GM21381 (cell line): Measurements from ENCODE around the gene SFTPA2.
"Not testable (repeated sequence)": the region's sequence is repeated elsewhere in the genome, so short reads cannot be mapped to it uniquely, and the experiment has no call there.

Experiments
- ATAC-seq: cut with Tn5 transposase; IDR thresholded peaks from one replicate; pipeline ENCODE4 v1.9.1; 2021; ENCODE audit warnings: mild to moderate bottlenecking, moderate library complexity; ENCODE audit not compliant: unreplicated experiment

Gene SFTPA2

DNA sequence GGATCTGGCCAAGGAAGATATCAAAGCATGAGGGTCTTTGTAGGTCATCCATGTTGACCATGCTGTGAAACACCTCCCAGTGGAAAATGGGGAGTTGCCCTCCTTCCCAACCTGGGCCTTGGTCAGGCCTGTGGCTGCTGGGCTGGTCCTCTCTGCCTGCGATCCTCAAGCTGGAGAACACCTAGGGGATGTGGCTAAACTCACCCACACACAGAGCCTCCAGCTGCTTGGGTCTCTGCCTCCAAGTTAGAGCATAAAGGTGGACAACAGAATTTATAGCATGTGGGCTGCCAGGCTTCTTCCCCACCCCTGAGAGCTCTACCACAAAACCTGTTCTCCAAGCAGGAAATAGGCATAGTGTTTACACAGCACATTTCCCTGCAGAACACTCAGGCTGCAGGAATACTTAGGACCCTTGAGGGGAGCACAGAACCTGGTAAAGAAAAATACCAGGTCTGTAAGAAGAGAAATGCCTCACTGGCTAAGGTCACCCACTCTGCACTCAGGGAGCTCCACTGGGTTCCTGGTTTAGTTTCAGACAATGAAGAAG, at the start of gene SFTPA2:
Gene SFTPA2, minus strand, starts transcription at position 248 of the 550 bp plus-strand sequence. CDS start 924 bp downstream, outside the sequence.
- no peak for ATAC-seq

DNA sequence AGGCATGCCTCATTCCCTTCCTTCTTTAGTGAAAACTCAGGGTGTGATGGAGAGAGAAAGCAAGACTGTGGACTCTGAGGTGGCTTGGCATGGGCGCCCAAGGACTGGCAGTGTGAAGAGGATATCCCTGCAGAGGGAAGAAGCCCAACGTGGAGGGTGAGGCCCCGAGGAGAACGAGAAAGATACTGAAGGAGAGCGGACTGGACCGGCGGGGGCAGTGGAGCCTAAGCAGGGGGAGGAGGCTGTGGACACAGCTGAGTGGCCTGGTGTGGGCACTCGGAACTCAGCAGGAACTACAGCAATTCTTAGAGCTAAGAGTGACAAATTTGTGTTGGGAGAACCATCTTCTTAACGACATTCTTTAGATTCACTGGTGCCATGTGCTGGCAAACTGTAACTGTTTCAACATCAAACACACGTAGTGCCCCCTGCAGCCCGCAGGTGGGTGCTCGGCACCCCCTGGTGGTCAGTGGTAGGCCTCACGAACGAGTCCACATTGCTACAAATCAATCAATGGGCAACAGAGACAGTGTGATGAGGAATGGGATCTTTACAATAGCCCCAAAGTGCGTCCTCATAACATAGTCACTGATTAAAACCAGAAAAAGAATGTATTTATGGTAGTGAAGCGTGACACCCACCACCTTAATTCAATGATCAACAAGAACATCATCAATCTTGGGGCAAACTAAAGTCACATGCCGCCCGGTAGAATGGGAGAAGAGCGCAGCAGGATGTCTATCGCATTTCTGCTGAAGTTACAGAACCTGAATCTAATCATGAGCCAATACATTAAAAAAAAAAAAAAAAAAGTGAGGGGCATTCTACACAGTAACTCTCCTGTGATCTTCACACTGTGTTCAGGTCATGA, 48.5 kb upstream of the SFTPA2 start:
- ATAC-seq, result no peak

DNA sequence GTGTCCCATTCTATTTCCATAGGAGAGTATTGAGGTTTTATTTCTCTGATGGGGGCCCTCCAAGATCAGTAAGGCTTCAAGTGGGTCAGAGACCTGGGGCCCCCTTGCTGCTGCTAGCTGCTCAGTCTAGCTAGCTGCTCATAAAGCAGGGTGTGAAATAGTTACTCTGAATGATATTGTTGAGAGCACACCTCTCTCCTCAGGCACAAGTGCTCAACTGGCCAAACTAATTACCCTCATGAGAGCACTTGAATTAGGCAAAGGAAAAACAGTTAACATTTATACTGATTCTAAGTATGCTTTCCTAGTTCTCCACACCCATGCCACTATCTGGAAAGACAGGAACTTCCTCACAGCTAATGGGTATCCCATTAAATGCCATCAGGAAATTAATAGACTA, 45.1 kb upstream of the SFTPA2 start:
- ATAC-seq, result no peak

DNA sequence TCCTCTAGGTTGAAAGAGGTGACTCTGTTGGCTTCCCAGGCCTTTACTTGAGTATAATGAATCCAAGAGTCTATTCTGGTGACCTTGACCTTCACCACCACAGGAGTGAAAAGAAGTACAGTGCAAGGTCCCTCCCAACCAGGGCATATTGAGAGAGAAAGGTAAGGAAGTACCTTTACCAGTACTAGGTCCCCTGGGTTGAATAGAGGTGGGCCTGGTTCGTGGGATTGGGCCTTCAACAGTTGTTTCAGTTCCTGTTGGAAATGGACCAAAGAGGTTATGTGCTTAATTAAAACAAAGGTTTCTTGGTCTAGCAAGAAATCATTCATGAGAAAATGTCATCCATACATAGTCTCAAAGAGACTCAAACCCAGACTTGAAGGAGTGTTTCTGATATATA, 44.1 kb upstream of the SFTPA2 start:
- ATAC-seq, result no peak

DNA sequence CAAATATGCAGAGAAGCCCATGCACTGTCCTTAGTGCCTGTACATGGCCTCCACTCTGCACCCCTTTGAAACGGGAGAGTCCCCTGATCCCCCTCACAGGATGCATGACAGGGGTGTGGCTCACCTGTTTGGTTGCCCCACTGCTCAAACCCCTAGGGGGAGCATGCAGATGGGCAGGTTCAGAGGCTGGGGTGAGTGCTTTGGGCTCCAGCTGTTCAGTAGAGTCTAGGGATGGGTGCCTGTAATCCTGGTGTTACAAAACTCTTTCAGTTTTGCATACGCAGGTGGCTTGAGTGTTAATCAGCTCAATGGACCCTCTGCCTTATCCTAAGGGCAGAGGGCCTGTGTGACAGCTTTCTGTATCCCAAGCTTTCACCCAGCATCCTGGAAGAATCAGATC, 42.7 kb upstream of the SFTPA2 start:
- ATAC-seq, result no peak

DNA sequence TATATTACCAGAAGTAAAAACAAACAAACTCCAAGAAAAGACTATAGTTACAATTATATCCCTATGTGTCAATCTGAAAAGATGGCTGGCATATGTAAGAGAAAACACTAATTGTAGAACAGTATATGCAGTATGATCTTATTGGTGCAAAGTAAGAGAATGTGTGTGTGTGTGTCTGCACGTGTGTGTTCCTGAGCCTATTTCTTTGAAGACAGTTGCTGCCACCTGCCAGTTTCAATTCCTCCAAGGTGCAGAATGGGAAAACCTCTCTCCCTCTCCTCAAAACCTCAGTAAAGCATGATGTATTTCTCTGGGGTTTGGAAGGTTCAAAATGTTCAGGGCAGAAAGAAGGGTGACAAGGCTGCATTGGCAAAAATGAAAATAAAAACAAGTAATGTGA, 41.7 kb upstream of the SFTPA2 start:
- ATAC-seq, result no peak

DNA sequence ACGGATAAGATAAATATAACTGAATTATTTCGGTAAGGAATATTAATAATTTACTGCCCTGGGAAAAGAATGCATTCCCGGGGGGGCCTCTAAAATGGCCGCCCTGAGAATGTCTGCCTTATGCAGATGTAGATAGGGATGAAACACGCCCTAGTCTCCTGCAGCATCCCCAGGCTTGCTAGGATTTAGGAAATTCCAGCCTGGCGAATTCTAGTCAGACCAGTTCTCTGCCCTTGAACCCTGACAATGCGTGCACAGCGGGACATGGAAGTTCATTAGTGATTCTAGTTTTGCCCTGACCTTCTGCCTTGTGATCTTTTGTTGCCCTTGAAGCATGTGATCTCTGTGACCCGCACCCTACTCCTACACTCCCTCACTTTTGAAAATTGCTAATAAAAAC, 39.4 kb upstream of the SFTPA2 start:
- ATAC-seq, result not testable (repeated sequence)

DNA sequence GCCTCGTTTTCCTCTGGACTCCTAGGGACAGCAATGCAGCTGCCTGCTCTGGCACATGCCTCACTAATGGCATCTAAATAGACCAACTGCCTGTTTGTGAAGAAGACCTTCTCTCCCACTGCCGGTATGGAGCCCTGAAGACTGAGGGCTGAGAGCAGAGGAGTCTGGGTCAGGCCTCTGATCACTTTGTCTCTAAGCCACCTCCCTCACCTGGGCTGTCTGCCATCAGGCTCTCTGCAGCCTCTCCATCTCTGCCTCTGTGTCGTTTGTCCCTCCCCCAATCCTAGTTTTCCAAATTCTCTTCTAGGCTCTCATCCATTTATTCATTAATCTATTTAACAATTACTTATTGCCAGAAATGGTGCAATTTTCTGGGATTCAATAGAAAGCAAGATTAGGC, 35.3 kb upstream of the SFTPA2 start:
- ATAC-seq, result no peak

DNA sequence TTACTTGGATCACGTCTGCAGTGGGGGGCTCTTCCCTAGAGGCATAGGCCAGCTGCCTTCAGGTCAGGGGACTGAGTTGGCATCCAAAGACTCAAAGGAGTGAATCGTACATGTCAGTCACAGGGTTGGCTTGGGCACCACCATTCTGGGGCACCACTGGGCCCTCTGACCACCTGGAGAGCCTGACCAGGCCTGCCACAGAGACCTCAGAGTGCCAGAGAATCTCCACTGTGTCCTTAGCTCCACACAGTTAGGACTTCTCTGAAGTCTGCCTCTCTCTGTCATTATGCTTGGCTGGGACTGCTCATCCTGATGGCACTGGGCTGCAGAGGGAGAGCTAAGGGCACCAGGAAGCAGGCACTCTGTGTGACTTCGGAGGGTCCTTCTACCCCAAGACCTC, 34.4 kb upstream of the SFTPA2 start:
- not testable (repeated sequence) for ATAC-seq

DNA sequence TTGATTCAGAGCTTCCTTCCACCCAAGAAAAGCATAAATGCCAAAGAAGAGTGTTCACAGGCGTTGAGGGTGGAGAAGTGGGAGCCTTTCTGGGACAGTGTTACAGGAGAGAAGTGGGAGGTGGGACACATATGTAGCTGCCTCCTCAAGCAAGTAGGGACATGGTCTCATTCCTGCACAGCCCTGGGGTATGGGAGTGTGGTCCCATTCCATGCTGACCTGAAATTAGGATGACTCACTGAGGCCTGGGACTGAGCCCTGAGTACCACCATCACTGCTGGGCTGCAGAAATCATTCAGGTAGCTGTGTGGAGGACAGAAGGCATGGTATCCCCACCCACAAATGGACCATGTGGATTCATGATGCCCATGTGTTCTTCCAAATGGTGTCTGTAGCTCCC, 33.2 kb upstream of the SFTPA2 start:
- no peak for ATAC-seq

DNA sequence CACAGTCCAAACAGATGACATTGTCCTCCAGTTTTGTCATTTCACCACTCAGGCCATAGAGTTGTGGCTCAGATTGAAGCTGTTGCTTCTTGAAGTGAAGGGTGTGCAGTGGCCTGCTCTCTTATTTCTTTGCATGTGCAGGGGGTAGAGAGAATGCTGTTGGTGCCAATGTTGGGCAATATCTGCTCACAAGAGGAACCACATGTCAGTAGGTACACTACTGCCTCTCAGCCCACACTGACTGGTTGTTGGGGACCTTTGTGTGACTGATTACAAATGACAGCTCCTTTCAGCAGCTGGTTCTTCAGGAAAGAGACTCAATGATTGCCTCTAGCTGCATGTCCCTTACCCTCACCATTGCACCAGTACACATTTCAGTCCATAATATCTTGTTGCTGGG, 28.6 kb upstream of the SFTPA2 start:
- no peak for ATAC-seq

DNA sequence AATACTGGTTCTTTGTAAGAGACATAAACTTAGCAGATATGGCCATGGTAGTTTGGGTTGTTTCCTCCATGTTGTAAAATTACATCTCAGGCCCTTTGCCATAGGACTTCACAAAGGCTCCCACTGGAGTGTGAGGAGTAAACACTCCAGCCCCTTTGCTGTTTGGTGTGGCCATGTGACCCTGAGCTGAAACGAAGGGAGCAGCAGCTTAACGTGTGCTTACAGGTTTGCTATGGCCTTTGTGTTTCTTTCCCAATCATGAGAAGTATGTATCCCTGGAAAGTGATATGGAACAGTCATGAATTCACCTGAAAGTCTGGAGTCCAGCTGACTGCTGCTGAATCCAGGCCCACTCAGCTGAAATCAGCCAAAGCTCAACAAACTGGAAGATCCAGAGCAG, 26.7 kb upstream of the SFTPA2 start:
- no peak for ATAC-seq

DNA sequence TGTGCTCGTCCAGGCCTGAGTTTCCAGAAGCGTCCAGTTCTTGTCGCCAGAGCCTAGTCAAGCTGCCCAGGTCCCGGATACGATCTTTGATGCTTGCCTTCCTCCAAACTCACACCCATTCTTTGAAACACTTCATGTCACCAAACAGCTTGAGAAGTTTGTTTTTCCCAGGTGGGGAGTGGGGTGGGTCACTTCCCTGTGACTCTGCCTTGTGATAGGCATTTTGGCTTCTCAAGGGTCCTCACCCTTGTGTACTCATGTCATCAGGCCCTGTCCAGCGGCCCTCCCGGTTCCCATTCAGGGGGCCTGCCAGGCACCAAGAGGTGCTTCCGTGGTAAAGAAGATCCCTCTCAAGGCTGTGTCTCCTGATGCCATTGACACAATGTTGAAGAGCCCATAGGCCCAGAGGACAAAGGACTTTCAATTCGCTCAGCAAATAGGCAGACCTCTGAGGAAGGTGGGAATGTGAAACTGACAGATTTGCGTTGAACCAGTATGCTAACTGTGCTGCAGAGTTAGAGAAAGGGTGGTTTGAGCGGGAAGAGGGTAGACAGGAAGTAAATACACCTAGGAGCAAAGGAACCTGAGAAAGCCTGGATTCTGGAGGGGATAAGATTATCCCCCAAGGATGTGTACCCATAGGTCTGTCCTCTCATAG, 25.8 kb upstream of the SFTPA2 start:
- ATAC-seq, result no peak

DNA sequence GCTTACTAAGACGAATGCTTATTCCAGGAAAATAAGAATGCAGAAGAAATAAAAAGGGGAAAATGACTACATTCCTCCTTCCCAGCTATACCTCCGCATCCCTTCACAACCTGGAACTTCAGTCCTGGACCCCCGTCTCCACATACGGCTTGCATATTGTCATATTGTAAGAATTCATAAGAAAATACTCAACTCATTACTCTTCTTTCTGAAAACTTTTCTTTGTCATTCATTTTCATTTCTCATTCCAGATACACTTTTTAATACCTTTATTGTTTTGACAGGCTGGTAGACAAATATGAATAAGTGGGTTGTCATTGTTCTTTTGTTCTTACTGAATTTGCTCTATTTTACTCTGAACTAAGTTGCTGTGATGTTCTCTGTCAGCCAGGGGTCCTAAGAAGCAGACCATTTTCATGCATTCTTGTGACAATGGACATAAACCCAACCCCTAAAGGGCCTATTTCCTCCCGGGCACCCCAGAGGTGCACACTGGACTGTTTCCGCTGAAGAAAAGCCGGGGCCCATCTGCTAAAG, 23.3 kb upstream of the SFTPA2 start:
- ATAC-seq, result no peak

DNA sequence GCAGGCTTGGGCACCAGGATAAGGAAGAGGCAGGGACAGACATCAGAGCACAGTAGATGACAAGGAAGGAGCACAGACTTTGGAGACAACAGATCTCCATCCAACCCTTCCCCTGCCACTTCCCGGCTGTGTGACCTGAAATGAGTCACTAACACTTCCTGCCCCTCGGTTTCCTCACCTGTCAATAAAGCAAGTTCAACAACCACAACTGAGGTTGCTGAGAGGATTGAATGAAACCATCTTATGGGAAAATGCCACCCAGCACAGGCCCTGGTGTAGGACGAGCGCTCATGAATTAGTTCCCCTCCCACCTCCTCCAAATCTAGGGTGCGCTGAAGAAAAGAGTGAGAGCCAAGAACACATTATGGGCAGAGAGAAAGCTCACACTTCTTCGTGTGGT, 22.7 kb upstream of the SFTPA2 start:
- not testable (repeated sequence) for ATAC-seq

DNA sequence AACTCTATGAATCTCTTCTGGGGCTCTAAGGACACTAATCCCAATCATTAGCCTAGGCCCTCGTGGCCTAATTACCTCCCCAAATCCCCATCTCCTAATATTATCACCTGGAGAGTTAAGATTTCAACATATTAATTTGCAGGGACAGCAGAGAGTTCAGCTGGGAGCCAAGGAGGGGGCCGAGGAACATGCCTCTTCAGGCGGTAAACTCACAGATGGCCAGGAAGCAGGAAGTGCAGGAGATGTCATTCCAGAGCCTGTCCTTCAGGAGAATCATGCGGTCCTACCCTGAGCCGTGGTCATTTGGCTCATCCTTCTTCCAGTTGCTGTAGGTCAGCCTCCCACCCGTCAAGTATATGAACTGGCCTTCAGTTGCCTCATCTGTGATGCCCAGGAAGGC, 21.9 kb upstream of the SFTPA2 start:
- ATAC-seq, result no peak

DNA sequence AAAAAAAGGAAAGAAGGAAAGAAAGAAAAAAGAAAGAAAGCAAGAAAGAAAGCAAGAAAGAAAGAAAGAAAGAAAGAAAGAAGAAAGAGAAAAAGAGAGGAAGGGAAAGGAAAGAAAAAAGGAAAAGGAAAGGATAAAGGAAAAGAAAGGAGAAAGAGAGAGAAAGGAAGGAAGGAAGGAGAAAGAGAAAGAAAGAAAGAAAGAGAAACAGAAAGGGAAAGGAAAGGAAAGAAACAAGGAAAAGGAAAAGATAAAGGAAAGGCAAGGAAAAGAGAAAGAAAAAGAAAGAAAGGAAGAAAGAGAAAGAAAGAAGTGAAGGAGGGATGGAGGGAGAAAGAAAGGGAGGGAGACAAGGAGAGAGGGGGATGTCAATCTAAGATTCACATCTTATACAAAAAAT, 20.8 kb upstream of the SFTPA2 start:
- ATAC-seq, result no peak

DNA sequence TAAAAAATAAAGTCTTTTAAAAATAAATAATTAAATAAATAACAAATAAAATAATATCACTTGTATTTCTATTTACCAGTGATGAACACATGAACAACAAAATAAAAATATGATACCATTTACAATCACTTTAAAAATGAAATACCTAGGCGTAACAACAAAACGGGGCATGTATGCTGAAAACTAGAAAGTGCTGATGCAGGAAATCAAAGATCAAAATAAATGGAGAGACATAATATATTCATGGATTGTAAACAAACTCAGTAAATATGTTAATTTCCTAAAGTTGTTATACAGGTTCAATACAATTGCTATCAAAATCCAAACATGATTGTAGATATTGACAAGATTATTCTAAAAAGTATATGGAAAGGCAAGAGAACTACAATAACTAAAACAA, 19.2 kb upstream of the SFTPA2 start:
- no peak for ATAC-seq

DNA sequence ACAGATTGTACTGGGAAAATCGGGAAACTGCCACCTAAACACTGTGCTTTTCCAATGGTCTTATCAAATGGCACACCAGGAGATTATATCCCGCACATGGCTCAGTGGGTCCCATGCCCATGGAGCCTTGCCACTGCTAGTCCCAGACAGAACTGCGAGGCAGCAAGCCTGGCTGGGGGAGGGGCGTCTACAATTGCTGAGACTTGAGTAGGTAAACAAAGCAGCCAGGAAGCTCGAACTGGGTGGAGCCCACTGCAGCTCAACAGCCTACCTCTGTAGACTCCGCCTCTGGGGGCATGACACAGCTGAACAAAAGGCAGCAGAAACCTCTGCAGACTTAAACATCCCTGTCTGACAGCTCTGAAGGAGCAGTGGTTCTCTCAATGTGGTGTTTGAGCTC, 10.4 kb upstream of the SFTPA2 start:
- not testable (repeated sequence) for ATAC-seq

DNA sequence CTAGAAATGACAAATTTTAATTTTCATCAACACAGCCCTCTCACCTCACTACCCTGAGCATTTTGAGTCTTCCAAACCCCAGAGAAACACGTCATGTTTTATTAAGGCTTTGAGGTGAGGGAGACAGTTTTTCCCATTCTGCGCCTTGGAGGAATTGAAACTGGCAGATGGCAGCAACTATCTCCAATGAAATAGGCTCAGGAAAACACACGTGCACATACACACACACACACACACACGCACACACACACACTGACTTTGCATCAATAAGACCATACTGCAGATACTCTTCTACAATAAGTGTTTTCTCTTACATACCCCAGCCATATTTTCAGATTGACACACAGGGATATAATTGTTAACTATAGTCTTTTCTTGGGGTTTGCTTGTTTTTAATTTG, 3.2 kb upstream of the SFTPA2 start:
- ATAC-seq, result no peak

DNA sequence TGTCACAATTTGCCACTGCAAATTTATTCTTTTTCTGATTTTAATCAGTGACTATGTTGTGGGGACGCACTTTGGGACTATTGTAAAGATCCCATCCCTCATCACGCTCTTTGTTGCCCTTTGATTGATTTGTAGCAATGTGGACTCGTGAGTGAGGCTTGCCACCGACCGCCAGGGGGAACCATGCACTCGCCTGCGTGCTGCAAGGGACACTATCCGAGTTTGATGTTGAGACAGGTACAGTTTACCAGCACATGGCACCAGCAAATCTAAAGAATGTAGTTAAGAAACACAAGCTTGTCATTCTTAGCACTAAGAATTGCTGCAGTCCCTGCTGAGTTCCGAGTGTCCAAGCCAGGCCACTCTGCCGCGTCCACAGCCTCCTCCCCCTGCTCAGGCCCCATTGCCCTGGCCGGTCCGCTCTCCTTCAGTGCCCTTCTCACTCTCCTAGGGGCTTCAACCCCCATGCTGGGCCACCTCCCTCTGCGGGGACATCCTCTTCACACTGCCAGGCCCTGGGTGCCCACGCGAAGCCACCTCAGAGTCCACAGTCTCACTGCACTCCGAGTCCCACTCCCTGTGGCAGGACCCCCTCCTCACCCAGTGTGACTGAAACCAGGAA, 2.0 kb upstream of the SFTPA2 start:
- ATAC-seq, result peak; percentile 73
